Thoracic aorta (tissue), 2 donors: Measurements from ENCODE around the gene CELF1. TPM values are rescaled to one million over a fixed set of nuclear protein-coding genes. Genes with fewer than 3 reads are reported as not detected.

Experiments
- ATAC-seq: fragments of 150-250 bp; one replicate; pipeline ENCODE4 v1.8.0; 2017; ENCODE audit warnings: low read depth; ENCODE audit not compliant: insufficient number of reproducible peaks, low FRiP score
- DNase-seq: peaks from one replicate; pipeline ENCODE4 v3.0.0-alpha.2; 2020; ENCODE audit warnings: low spot score
- H3K27ac ChIP-seq, 2 donors: fragments of 200-600 bp; sonication (generic); 1 replicate in 1 of 2; 2 replicates in 1 of 2; pipeline ENCODE4 v1.5.1; 2016; ENCODE audit warnings: mild to moderate bottlenecking in 2 of 2, moderate library complexity in 2 of 2
- H3K27me3 ChIP-seq: fragments of 200-600 bp; sonication (generic); replicated peaks from 2 replicates; pipeline ENCODE4 v1.6.0; 2016; ENCODE audit warnings: mild to moderate bottlenecking; ENCODE audit not compliant: insufficient read depth
- H3K36me3 ChIP-seq: fragments of 200-600 bp; sonication (generic); one replicate; pipeline ENCODE4 v1.5.1; 2016
- H3K4me1 ChIP-seq, 2 donors: fragments of 200-600 bp; sonication (generic); 1 replicate in 1 of 2; 2 replicates in 1 of 2; pipeline versions ENCODE4 v1.5.1 to v1.6.0; 2016; ENCODE audit warnings: low read depth in 2 of 2, mild to moderate bottlenecking in 1 of 2; ENCODE audit not compliant: control insufficient read depth in 1 of 2
- H3K4me3 ChIP-seq: fragments of 200-600 bp; sonication (generic); 2 replicates; pipeline ENCODE4 v1.5.1; 2016; ENCODE audit warnings: mild to moderate bottlenecking
- H3K9me3 ChIP-seq: fragments of 200-600 bp; sonication (generic); 2 replicates; pipeline ENCODE4 v1.5.1; 2016
- CTCF ChIP-seq: fragments of 200-600 bp; sonication (generic); IDR thresholded peaks from one replicate; pipeline ENCODE4 v1.5.1; 2019; ENCODE audit warnings: antibody characterized with exemption
- total RNA-seq, 2 donors: library from RNA; depleted of rRNA; stranded (reverse); fragments of >200 nt; gene quantifications; one replicate each; pipeline versions ENCODE4 v1.1.0 to v1.2.3, GENCODE V29; 2016

CELF1 gene
- total RNA-seq, 2 donors from 2014 or later: 112 to 114 TPM

DNA sequence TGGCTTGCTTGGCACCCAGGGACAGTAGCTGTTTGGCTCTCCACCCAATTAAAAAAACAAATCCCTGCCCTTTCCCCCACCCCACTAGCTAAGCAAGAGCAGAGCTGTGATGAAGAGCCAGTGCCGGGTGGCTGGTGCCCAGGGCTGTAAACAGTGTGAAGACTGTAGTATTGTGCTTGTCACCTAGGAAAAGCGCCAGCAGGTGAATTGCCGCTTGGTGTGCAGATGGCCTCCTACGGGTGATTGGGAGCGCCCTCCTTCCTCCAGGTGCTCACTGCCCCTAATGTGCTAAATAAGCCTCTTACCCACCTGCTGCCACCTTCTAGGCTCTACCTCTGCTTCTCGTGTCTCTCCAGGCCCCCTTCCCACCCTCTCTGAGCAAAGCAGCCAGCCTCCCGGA is 85.6 kb downstream of the CELF1 start:
- no peak for DNase-seq
- no peak for ATAC-seq
- H3K4me3 ChIP-seq: no peak overlapping the region
- H3K36me3 ChIP-seq: peaks cover 19% of the 10 kb centered on the region
- peaks cover 15 to 34% of the 10 kb centered on the region in 2 donors for H3K4me1 ChIP-seq
- H3K9me3 ChIP-seq: no peaks in the 10 kb centered on the region
- no peaks in the 10 kb centered on the region for H3K27me3 ChIP-seq
- TF ChIP-seq CTCF: no peak
- H3K27ac ChIP-seq: peak overlapping the region; percentile 34 to 52

DNA sequence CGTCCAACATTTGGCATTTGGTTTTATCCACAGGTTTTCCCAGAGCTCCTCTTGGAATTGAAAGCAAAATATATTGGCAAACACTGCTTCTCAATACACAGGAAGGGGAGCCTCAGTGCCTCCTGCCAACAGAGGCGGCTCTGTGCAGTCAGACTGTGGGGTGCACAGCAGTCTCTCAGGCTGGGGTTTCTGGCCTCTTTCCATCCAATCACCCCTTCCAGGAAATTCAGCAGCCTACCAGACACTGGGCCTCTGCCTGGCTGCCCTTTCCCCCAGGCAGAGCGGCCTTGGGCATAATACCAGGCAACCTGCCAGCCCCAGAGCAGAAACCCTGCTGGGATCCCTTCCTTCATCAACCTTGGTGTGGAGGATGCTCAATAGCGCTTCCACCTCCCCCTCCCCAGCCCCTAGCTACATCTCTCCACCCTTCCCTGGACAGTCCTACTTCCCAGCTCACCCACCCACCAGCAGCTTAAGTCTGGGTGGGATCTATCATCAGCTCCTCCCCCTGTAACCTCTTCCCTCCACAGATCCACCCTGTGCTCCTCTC is 86.2 kb downstream of the CELF1 start:
- ATAC-seq (no peak), DNase-seq (no peak)
- Histone ChIP-seq H3K27ac (peak overlapping the region; percentile 34 to 52), H3K27me3 (no peaks in the 10 kb centered on the region), H3K9me3 (no peaks in the 10 kb centered on the region), H3K36me3 (peaks cover 13% of the 10 kb centered on the region), H3K4me3 (peak overlapping the region; percentile 30), H3K4me1 (peaks cover 15 to 34% of the 10 kb centered on the region in 2 donors)
- no peak for TF ChIP-seq CTCF

- Histone ChIP-seq H3K27me3 (no peaks in the 10 kb centered on the region), H3K27ac (peak overlapping the region; percentile 34 to 52), H3K9me3 (no peaks in the 10 kb centered on the region), H3K4me3 (peak overlapping the region; percentile 30), H3K4me1 (peaks cover 15 to 34% of the 10 kb centered on the region in 2 donors), H3K36me3 (peaks cover 8% of the 10 kb centered on the region)
- TF ChIP-seq CTCF: no peak
- DNase-seq (no peak), ATAC-seq (no peak)
Measured at GRCh38 chr11:47466201-47466600, 86.7 kb downstream of the CELF1 start.

GRCh38 chr11:47464483-47464882 is 88.4 kb downstream of the CELF1 start:
- H3K27ac ChIP-seq: no peak overlapping the region
- peaks cover 3% of the 10 kb centered on the region for H3K36me3 ChIP-seq
- DNase-seq (no peak), ATAC-seq (no peak)
- no peaks in the 10 kb centered on the region for H3K27me3 ChIP-seq
- H3K4me1 ChIP-seq: peaks cover 15 to 29% of the 10 kb centered on the region in 2 donors
- no peak overlapping the region for H3K4me3 ChIP-seq
- TF ChIP-seq CTCF: no peak
- H3K9me3 ChIP-seq: no peaks in the 10 kb centered on the region

GRCh38 chr11:47461876-47462275 is 91.1 kb downstream of the CELF1 start:
- Histone ChIP-seq H3K27me3 (no peaks in the 10 kb centered on the region), H3K4me3 (no peak overlapping the region), H3K9me3 (no peaks in the 10 kb centered on the region), H3K36me3 (peaks cover 3% of the 10 kb centered on the region), H3K27ac (no peak overlapping the region), H3K4me1 (peaks cover 7 to 16% of the 10 kb centered on the region in 2 donors)
- DNase-seq (no peak), ATAC-seq (no peak)
- no peak for TF ChIP-seq CTCF
